GM18498 (cell line): ENCODE results near the gene AQP9.

Experiments used
- ATAC-seq: cut with Tn5 transposase; IDR thresholded peaks from one replicate; pipeline ENCODE4 v1.9.1; 2021; ENCODE audit warnings: mild to moderate bottlenecking, moderate library complexity; ENCODE audit not compliant: unreplicated experiment

The AQP9 gene

DNA sequence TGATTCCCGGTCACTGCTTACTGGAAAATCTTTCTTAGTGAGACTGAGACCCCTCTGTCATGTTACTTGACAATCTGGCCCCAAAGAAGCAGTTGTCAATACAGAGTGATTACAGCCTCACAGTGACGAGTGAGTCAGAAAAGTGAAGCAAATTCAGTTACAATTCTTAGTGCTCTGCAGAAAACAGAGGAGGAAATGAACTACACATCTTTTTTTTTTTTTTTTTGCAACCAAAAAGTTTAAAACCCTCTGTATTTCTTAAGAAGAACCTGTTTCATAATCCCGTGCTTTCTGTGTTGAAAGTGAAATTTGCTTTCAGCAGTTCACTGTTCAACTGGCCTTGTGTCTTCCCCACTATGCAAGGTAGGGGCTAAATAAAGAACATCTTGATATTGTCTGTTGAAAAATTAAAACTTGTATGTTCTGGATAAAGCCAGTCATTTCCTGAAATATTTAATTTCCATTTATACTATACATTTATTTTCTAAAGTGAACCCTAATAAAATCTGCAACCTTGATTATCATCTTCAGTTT is 1.9 kb downstream of the AQP9 start:
- no peak for ATAC-seq

DNA sequence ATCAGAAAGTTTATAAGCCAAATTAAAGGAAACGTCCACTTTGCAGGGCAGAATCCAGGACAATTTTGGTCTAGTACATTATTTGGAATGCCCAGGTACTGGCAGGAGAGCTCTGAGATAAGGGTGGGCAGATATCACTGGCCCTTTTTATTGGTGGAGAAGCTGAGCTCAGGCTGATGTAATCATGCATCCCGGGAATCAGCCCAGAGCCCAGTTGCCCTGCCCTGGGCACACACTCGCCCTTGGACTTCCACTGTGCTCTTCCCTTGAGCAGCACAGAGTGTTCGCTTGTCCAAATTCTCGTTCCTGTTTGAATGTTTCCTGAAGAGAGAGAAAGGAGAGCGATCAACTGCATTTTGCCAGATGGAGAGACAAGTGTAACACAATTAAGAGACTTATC is 3.7 kb downstream of the AQP9 start:
- no peak for ATAC-seq

DNA sequence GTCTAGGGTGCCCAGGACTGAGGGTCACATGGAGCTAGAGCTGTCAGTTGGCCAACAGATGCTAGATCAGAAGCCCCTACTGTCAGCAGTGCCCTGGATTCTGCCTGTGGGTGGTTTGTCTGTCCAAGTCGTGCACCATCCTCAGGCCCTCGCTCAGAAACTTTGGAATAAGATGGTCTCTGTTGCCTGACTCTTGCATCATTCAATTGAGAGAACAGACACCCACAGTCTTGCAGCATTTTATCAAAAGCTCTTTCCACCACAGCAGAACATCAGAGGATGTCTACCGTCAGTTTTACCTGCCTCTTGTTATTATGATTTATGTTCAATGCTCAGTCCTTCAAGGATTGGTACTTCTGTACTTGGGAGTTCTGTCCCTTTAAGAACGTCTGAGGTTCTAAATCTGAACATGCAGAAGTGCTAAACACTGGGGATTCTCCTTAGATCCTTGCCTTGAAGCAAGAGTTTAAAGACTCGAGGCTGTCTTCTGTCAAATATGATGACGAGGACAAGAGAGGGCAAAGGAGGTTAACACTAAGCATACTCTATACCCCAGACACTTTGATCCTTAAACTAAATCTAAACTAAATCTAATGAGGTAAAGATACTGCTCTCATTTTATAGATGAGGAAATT is 4.8 kb downstream of the AQP9 start:
- ATAC-seq, result no peak

DNA sequence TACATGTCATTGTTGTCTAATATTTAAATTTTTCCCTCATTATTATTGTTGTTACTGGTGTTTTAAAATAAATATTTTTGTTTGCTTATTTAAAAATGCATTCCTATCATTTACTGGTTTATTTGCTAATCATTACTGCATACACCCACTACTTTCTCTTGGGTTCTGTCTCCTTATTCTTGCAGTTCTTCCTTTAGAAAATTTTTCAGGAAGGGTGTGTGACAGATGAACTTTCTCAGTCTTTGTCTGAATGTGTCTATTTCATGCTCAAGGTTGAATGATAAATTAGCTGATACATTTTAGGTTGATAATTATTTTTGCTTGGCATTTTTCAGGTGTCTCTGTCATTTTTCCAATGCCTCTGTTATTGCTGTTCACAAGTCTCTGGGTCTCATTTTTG is 7.4 kb downstream of the AQP9 start:
- ATAC-seq, result no peak

DNA sequence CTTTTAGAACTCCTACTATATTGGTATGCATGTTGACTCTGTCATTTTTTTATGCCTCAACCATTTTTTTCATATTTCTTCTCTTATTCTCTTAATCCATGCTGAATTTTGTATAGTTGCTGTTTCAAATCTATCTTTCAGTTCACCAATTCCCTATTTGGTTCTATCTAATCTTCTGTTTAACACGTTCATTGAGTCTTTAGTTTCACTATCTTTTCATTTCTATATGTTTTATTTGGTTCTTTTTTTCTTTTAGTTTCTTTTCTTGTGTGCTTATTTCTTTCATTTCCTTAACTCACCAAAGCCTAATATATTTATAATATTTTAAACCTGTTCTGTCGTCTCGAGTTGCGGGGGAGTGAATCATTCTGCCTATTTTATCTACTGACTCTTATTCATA is 8.0 kb downstream of the AQP9 start:
- no peak for ATAC-seq

DNA sequence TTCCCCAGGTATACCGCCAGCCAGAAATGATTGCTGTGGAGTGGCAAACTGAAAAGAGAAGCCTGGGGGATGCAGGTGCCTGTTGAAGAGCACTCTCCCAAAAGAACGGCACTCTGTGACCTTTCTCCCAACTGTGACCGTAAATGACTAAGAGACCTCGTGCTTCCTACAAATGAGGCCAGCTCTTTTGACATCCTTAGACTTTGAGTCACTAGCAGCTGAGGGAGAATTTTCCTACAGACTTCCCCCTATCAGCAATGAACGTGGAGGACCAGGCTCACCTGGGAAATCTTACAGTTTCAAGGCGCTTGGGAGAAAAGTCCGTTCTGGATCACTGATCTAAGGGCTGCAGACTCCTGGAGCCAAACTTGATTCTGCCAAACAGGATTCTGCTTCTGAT is 8.6 kb downstream of the AQP9 start:
- ATAC-seq, result no peak

DNA sequence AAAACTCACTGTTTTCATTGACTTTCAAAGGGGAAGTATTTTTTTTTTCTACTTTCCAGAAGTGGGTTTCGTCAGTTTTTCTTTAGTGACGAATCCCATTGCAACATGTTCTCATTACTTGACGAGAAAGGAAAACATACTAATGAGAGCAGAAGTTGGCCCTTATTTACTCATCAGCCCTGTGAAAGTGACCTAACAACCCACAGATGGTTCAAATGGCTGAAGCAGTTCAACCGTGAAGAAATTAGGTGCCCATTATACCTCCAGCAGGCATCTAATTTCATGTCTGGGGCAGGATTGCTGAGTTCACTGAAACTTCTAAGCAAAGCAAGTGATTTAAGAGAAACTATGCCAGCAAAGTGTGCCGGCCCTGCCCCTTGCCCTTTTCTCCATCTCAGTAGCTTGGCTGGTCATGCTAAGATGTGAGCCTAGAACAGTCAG is 9.0 kb downstream of the AQP9 start:
- ATAC-seq, result no peak

DNA sequence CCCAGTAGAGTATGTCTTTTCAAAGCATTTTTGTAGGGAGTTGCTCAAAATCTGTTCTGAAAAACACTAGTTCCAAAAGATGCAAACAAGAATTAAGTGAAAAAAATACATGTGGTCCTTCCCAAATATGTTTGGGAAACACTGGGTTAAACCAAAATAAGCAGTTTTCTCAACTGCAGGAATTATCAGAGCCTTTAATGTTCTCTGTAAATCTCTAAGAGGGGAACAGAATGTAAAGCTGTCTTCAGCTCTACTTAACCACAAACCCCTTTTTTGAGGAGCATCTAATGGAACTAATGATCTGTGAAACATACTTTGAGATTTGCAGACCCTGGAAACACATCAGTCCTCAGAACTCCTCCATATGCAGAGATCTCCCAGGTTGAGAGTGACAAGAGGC is 9.9 kb downstream of the AQP9 start:
- no peak for ATAC-seq

DNA sequence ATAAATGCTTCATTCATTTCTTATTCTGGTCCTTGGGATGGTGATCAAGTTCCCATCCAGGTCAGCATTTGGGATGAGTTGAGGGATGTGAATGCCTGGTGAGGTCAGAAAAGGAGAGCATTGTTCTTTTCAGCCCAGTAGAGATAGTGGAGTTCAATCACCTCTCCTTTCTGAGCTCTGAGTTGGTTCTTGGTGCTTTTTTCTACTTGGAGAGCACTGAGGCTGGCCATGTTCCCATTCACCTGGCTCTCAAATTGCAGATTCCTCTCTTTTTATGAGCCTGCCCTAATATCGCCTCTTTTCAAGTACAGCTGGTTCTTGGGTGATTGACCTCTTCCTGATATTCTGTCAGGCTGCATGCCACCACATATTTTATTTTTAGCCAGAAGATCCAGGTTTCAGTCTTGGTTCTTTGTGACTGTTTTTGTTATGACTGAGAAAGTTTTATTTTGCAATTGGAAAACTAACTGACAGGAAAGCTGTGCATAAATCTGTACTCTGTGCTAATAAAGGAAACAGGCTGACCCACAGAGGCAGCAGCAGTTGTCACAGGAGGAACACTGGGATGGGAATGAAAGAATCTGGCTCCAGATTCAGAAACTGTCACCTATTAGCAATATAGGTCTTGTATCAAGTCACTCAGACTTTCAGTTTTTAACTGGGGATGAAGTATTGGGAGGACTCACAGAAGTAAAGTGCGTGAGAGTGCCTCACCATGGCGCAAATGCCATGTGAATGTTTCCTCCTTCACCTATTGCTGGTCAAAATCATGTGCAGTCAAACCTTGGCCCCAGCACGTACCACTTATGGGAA is 10.7 kb downstream of the AQP9 start:
- no peak for ATAC-seq

DNA sequence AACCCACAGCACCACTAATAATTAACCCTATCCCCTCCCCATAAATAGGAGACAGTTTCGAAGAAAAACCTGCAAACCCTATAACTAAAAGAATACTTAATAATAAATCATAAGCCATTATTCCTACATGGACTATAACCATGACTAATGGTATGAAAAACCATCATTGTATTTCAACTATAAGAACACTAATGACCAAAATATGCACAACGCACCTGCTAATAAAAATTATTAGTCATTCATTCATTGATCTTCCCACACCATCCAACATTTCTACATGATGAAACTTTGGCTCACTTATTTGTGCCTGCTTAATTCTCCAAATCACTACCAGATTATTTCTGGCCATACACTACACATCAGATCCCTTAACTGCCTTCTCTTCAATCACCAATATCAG is 16.6 kb downstream of the AQP9 start:
- ATAC-seq, result no peak

DNA sequence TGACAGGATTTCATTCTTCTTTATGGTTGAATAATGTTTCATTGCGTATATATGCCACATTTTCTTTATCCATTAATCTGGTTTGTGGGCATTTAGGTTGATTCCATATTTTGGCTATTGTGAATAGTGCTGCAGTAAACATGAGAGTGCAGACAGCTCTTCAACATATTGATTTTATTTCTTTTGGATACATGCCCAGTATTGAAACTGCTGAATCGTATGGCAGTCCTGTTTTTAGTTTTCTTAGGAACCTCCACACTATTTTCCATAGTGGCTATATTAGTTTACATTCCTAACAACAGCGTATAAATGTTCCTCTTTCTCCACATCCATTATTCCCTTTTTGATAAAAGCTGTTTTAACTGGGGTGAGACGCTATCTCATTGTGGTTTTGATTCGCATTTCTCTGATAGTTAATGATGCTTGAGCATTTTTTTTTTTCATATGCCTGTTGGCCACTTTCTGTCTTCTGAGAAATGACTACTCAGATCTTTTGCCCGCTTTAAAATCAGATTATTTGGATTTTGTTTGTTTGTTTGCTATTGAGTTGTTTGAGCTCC is 21.7 kb downstream of the AQP9 start:
- no peak for ATAC-seq

DNA sequence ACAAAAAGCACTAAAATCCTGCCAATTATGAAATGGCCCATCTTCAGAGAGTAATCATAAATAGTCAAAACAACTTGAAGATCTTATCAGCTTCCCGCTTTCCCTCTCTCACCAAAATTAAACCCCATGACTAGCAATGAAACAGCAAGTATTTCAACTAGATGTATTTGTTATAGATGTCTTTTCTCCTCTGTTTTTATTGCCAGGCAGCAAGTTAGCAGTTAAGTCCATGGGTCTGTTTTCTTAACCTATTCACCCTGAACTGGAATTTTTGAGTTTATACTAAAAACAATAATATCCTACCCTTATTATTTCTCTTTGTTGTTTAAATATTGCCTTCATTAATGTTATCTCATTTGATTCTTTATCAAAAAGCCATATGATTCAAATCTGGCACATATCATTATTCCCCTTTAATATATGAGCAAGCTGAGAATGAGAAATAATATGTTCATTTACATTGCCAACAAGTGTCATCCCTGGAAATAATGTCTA is 23.3 kb downstream of the AQP9 start:
- ATAC-seq, result no peak

DNA sequence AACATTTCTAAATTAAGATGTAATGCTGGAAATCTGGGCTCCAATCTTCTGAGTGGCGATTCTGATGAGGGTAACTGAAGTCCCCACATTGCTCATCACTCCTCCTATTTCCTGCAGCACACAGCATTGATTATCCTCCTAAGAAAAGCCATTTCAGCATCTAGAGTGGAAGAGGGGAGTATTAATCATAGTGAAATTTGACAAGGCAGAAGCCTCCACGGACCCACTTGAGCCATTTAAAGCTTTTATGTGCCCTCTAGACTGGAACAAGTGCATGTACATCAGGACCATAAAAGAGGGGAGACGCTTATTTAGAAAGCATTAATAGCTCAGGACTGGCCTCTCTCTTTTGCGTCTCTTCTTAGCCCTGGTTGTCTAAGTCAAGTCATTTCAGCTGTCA is 25.8 kb downstream of the AQP9 start:
- ATAC-seq, result no peak

DNA sequence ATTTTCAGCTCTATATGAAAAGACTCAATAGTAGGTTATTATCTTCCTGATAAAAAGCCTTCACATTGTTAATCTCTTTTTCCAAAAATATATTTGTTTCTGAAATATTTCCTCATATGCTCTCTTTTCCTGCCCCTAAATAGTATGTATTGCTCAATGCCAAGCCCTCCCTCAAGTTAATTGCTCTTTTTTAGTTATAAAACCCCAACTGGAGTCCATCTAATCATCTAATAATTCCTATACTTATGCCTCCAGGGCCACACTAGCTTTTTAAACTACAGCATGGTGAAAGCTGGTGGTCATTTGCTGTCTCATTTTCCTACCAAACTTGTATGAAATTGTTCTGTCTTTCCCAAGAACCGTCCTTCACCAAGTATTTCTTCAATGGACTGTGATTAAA is 26.7 kb downstream of the AQP9 start:
- ATAC-seq, result no peak

DNA sequence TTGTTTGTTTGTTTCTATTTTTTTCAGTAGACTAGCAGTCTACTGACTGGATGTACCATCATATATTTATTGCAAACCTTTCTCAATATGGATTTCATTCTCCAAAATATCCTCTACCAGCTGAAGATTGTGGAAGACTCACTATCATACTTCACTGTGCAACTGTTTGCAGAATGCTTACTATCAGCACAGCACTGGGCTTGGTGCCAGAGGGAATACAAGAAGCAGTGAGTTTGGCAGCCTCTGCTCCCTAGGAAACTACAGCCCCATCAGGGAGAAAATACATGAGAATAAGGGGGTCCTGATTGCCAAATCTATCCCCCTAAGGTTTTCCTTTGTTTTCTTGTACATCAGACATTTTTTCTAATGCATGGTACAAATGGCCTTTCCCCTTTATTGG is 27.5 kb downstream of the AQP9 start:
- ATAC-seq, result no peak

DNA sequence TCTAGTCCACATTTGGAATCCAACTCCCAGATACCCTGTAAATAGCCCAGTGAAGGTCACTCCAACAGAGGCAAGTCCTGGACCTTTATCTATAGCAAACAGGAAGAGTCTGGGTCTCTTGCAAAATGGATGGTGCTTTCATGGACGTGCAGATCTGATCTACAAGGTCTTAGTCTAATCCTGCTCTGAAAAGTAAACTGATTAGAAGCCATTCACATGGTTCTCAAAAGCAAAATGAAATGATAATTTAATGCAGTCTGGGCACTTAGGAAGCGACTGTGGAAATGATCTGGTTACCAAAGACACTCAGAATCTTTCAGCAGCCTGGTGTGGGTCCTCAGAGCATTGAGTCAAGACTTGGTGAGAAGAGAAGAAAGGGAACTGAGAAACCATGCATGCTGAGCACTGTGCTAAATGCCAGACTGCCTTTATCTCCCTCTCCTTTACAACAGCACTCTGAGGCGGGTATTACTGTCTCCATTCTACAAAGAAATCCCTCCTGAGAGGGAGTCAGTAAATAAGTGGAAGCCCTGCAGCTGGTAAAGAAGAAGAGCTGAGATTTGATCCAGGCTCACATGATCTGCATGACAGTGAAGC is 29.0 kb downstream of the AQP9 start:
- ATAC-seq, result no peak

DNA sequence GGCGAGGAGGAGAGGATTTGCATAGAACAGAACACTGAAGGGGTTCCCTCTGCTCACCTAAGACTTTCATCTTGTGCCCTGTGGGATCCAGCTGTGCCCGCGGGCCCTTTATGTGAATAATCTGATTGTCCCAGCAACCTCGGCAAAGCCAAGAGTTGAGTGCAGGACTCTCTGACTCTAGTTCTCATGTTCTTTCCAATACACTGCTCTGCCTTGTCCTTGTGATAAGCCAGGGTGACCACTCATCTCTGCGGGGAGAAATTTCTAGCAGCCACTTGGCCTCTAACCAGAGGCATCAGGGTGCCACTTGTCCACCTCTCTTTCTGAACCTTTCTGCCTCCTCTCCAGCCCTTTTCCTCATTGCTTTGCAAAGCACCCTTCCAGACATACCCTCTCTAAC is 31.8 kb downstream of the AQP9 start:
- ATAC-seq, result no peak

DNA sequence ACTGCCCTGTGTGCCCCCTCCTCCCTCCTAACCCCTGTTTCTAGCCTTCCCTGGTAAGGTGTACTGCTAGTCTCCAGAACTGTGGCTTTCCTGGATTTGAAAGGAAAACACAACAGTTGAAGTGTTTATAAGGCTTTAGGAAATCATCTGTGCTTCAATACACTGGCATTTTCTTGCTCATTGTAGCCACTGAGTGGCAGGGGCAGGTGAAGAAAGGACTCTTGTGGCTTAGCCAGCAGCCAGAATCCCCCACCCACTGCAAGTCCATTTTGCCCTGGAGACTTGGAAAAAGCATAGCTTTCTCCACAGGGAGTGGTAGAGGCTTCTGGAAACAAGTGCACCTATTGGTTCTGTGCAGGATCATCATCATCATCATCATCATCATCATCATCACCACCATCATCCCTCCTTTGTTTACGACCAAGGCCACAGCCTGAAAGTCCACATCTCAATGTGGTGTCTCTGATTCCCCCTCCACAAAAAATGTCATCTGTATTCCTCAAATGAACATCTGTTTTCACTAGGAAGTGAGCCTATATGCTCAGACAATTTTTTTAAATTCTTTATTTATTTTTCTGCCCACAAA is 33.4 kb downstream of the AQP9 start:
- no peak for ATAC-seq

DNA sequence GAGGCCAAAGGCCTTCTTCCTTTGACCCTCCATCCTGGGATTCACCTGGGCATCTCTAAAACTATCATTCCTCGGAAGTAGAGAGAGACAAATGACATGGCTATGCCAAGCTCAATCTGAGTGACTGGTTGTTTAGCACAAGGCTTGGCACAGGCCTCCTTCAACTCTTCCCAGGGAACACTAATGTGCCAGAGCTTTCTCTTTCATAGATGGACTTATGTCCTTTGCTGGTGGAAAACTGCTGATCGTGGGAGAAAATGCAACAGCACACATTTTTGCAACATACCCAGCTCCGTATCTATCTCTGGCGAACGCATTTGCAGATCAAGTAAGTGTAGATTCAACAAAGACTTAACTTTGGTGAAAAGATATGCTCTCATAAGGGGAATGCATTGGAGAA is 36.5 kb downstream of the AQP9 start:
- no peak for ATAC-seq

DNA sequence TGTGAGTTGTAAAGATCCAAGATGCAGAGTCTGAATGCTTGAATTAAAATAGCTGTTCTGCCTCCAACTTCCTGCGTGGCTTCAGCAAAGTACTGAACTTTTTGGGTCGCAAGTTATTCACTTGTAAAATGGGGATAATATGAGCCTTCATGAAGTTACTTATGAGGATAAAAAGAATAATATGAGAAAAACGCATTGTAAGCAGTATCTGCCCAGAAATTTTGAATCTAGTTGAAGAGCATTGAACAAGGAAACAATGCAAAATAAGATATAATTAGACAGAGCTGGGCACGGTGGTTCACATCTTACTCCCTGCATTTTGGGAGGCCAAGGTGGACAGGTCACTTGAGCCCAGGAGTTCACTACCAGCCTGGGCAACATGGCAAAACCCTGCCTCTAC is 37.8 kb downstream of the AQP9 start:
- no peak for ATAC-seq

DNA sequence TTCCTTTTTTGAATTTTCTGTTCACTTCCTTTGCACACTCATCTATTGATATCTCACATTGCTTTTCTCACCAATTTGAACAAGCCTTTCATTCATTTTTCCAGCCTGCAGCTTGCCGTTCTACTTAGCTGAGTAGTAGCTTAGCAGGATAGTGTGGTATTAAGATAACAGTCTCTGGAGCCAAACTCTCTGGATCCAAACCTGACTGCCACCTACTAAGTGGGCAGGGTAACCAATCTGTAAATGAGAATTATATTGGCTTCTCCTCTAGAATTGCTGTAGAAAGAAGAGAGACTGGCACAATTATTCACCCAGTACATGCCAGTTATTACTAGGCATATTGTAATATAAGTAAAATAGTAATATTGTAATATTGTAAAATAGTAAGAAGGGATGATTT is 40.5 kb downstream of the AQP9 start:
- ATAC-seq, result no peak
